Endothelial cell of umbilical vein (primary cell): ENCODE results near the gene PLEKHA7.

ENCODE experiments used
- MYC ChIP-seq: IDR thresholded peaks from one replicate; pipeline ENCODE4 v1.6.1; 2011; ENCODE audit warnings: mild to moderate bottlenecking, low read depth, low read length
- POLR2A ChIP-seq: IDR thresholded peaks from 2 replicates; pipeline ENCODE4 v1.6.1; 2012; ENCODE audit warnings: low read depth, mild to moderate bottlenecking, control low read depth, low read length
- POLR2AphosphoS5 ChIP-seq: IDR thresholded peaks from 2 replicates; pipeline ENCODE4 v1.6.1; 2012; ENCODE audit warnings: low read depth, mild to moderate bottlenecking, control low read depth, low read length, moderate library complexity; ENCODE audit not compliant: insufficient read depth
- TF ChIP-seq, protein P1 (sequence below), 2 donors: IDR thresholded peaks; 1 replicate in 1 of 2; 2 replicates in 1 of 2; pipeline ENCODE4 v1.5.1; 2011; ENCODE audit warnings: low read length in 2 of 2, mild to moderate bottlenecking in 2 of 2, moderate library complexity in 2 of 2, control low read depth in 1 of 2, inconsistent platforms in 1 of 2, low read depth in 1 of 2; ENCODE audit not compliant: insufficient read depth in 1 of 2; ENCODE audit errors: extremely low read depth in 1 of 2

GRCh38 chr11:16992846-16993245 is 21.4 kb downstream of the PLEKHA7 start:
- TF ChIP-seq, protein P1, sequence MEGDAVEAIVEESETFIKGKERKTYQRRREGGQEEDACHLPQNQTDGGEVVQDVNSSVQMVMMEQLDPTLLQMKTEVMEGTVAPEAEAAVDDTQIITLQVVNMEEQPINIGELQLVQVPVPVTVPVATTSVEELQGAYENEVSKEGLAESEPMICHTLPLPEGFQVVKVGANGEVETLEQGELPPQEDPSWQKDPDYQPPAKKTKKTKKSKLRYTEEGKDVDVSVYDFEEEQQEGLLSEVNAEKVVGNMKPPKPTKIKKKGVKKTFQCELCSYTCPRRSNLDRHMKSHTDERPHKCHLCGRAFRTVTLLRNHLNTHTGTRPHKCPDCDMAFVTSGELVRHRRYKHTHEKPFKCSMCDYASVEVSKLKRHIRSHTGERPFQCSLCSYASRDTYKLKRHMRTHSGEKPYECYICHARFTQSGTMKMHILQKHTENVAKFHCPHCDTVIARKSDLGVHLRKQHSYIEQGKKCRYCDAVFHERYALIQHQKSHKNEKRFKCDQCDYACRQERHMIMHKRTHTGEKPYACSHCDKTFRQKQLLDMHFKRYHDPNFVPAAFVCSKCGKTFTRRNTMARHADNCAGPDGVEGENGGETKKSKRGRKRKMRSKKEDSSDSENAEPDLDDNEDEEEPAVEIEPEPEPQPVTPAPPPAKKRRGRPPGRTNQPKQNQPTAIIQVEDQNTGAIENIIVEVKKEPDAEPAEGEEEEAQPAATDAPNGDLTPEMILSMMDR (IDR thresholded peaks at IDR 0.05; ENCODE audit: extremely low read depth in 1 of 2, insufficient read depth in 1 of 2, low read depth in 1 of 2, low read length in 2 of 2): no peak
- TF ChIP-seq POLR2A: no peak
- no peak for TF ChIP-seq POLR2AphosphoS5
- TF ChIP-seq MYC: no peak
